Stimulated activated CD8-positive, alpha-beta memory T cell treated with anti-CD3 and anti-CD28 coated beads, Interleukin-15, amount 100 ng/mL, for 24 hours (primary cell): ENCODE data around the gene THEM5.
"Not testable (repeated sequence)": the region's sequence is repeated elsewhere in the genome, so short reads cannot be mapped to it uniquely, and the experiment has no call there.

Source experiments
- DNase-seq: peaks from one replicate; pipeline ENCODE4 v3.0.0-alpha.2; 2020; ENCODE audit warnings: low read depth

THEM5 gene, protein sequence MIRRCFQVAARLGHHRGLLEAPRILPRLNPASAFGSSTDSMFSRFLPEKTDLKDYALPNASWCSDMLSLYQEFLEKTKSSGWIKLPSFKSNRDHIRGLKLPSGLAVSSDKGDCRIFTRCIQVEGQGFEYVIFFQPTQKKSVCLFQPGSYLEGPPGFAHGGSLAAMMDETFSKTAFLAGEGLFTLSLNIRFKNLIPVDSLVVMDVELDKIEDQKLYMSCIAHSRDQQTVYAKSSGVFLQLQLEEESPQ

DNA sequence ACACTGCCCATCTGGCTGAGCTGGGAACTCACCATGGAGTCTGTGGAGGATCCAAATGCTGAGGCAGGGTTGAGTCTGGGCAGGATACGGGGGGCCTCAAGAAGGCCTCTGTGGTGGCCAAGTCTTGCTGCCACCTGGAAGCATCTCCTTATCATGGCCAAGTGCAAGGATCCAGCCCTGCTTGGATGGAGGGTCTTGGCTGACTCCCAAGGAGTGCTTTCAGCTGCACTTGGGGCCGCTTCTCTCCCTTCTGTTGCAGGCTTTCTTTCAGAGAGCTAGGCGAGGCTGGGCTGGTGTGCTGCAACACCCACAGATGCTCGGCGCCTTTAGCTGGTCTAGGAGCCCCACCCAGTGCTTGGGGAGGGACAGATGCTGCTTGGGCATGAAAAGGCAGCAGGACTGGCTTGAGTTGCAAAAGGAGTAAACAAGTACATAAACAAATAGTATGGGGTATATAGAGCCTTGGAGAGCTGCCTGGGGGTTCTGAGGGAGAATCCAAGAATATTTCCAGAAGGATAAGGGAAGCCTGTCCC lies at the start of gene THEM5:
THEM5 (minus strand) TSS at position 302 of the 533 bp plus-strand sequence; CDS start at position 155, 147 bp downstream.
- DNase-seq = no peak

DNA sequence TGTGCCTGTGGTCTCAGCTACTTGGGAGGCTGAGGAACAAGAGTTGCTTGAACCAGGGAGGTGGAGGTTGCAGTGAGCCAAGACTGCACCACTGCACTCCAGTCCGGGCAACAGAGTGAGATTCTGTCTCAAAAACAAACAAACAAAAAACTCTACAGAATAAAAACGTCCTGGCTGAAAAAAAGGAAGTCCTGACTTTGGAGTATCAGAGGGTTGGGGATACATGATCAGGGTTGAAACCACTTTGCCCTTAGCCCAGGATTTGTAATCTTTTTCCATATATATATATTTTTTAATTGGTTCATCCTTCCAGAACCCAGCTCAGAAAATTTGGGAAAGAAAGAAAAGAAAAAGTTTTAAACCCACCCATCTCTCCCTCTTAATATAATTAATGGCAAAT lies 49.3 kb upstream of the THEM5 start:
- no peak for DNase-seq

DNA sequence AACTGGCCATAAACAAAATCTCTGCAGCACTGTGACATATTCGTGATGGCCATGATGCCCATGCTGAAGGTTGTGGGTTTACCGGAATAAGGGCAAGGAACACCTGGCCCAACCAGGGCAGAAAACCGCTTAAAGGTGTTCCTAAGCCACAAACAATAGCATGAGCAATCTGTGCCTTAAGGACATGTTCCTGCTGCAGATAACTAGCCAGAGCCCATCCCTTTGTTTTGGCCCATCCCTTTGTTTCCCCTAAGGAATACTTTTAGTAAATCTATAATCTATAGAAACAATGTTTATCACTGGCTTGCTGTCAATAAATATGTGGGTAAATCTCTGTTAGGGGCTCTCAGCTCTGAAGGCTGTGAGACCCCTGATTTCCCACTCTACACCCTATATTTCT lies 47.3 kb upstream of the THEM5 start:
- not testable (repeated sequence) for DNase-seq

DNA sequence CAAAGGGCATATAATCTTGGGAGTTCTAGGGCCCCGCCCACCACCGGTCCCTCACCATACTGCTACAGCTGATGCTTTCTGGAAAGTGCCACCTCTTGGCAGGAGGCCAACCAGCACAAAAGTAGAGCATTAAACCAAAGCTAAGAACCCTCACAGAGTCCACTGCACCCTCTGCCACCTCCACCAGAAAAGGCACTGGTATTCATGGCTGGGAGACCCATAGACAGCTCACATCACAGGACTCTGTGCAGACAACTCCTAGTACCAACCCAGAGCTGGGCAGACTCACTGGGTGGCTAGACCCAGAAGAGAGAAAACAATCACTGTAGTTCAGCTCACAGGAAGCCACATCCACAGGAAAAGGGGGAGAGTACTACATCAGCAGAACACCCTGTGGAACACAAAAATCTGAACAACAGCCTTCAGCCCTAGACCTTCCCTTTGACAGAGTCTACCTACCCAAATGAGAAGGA lies 45.0 kb upstream of the THEM5 start:
- no peak for DNase-seq

DNA sequence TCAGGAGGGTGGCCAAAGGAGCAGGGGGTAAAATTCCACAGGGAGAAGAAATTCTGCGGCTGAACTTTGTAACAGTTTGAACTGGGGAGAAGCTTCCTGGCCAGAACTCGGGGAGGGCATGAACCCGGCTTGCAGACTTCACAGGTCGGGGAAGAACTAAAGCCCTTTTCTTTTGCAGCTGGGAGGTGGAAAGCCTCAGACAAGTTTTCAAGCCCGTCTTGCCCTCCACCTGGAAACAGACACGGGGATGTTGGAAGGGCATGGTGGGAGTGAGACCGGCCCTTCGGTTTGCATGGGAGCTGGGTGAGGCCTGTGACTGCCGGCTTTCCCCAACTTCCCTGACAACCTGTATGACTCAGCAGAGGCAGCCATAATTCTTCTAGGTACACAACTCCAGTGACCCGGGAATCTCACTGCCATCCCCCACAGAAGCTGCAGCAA lies 44.5 kb upstream of the THEM5 start:
- no peak for DNase-seq

DNA sequence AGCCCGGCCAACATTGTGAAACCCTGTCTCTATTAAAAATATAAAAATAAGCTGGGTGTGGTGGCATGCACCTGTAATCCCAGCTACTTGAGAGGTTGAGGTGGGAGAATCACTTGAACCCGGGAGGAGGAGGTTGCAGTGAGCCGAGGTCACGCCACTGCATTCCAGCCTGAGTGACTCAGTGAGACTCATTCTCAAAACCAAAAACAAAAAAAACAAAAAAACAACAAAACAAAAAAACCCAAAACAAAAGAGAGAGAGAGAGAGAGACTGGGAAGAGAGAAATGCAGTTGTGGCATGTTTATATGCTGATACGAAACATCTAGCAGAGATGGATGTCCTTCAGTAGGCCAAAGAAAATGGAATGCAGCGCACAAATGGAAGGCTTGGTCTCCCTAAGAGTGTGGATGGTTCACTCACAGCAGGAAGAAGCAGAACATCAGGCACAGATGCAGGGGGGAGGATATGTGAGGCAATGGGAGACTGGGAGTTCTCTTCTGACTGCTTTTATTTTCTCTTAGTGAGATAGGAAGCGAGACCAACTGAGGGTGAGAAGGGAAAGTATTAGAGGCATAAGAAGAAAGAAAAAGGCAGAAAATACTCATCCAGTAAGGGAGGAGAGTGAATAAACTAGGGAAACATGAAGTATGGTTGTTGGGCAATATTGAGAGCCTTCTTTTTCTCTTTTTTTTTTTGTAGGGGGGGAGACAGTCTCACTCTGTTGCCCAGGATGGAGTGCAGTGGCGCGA lies 39.8 kb upstream of the THEM5 start:
- no peak for DNase-seq

DNA sequence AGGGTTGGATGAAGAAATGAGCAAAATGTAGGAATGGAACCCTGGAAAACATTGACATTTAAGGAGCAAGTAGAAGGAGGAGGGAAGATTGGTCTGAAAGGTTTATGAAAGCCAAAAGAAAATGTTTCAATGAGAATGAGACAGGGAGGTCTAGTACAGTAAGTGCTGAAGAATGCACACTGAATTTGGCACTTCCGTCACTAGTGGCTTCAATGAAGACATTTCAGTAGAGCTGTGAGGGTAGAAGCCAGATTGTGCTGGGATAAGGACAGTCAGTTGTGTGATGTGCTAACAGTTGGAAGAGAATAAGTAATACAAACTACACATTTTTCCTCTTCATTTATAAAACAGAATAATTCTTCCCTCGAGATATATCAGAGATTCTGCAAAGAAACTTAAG lies 38.7 kb upstream of the THEM5 start:
- DNase-seq = no peak

DNA sequence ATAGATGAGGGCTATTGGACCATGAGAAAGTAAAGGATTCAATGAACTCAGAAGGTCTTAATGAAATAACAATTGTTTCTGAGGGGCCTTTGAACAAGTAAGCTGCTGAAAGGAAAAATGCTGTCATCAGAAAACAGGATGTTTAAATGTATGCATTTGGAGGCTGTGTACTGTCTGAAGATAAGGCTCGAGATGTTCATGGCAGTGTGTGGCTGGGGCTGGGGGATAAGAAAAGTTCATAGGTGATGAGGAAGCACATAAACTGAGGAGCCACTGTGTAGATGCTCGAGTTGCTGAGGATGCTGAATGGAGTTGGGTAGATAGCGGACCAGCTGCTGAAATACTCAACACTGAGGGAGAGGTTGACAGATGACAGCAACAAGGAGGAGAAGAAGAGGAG lies 38.0 kb upstream of the THEM5 start:
- no peak for DNase-seq

DNA sequence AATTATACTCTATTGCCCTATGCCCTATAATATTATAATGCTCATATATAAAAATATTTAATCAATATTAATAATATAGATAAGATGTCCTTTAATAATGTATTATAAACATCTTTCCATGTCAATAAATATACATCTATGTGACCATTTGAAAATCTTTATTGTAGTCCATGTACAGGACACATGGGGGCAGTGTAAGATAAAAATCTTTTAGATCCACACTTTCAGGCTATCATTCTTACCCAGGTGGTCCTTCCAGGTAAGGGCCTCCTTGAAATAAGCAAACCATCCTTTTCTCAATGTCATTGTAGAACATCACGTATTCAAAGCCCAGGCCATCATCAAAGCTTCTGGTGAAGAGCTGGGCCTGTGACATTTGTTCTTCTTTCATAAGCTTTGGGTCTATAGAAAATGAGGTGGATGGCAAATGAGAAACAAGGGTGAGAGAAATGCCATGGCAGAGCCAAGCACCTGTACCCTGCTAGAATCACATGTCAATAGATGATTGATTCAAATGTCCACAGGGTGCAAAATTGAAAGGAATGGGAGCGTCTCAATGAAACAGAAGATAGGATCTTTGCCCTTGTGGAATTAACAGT lies 35.6 kb upstream of the THEM5 start:
- no peak for DNase-seq

DNA sequence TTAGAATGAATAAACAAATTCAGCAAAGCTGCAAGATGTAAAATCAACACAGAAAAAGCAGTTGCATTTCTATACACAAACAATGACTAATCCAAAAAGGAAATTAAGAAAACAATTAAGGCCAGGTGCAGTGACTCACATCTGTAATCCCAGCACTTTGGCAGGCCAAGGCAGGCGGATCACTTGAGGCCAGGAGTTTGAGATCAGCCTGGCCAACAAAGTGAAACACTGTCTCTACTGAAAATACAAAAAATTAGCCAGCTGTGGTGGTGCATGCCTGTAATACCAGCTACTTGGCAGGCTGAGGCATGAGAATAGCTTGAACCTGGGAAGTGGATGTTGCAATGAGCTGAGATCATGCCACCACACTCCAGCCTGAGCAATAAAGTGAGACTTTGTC lies 33.5 kb upstream of the THEM5 start:
- DNase-seq = no peak

DNA sequence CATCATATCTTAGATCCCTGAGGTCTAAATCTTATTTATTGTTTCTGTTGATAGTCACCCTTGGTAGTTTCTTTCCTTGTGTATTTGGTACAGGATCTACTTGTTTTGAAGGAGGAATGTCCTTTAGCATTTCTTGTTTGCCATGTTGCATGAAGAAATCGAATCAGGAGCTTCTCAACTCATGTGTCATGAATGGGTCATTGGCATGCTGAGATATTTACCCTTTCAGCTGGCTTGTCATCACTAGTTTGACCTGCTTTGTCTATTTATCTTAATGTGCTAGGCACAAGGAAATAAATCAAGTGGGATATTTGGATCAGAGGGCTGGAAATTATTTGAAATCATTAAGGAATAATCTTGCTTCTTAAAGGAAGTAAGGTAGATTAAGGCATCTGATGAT lies 32.0 kb upstream of the THEM5 start:
- DNase-seq = no peak

DNA sequence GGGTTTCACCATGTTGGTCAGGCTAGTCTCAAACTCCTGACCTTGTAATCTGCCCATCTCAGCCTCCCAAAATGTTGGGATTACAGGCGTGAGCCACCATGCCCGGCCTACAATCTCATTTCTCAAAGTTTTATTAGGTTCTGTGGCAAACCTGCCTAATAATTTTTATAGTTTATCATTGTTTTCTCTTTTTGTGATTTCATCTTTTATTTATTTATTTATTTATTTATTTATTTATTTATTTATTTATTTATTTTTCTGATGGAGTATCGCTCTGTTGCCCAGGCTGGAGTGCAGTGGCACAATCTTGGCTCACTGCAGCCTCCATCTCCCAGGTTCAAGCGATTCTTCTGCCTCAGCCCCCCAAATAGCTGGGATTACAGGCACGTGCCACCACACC lies 31.4 kb upstream of the THEM5 start:
- DNase-seq = not testable (repeated sequence)

DNA sequence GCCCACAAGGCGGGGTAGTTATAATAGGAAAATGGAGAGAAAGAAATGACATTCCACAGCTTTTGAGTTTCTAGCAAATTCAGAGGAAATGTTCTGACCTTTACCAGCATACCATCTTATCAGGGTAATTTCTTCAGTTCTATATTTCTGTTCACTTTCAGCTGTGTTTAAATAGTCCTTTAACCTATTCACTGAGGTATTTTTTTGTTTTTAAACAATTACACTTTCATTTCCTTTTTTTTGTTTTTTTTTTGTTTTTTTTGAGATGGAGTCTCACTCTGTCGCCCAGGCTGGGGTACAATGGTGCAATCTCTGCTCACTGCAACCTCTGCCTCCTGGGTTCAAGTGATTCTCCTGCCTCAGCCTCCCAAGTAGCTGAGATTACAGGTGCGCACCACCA lies 30.9 kb upstream of the THEM5 start:
- DNase-seq = not testable (repeated sequence)

DNA sequence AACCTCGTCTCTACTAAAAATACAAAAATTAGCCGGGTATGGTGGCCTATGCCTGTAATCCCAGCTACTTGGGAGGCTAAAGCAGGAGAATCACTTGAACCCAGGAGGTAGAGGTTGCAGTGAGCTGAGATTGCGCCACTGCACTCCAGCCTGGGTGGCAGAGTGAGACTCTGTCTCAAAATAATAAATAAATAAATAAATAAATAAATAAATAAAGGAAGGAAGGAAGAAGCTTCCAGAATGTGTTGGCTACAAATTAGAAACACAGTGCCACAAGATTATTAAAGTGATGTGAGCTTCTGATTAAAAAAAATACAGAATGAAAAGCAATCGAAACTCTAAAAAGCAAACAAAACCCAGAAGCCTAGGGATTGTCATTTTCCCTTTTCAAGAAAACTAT lies 30.4 kb upstream of the THEM5 start:
- DNase-seq = not testable (repeated sequence)

DNA sequence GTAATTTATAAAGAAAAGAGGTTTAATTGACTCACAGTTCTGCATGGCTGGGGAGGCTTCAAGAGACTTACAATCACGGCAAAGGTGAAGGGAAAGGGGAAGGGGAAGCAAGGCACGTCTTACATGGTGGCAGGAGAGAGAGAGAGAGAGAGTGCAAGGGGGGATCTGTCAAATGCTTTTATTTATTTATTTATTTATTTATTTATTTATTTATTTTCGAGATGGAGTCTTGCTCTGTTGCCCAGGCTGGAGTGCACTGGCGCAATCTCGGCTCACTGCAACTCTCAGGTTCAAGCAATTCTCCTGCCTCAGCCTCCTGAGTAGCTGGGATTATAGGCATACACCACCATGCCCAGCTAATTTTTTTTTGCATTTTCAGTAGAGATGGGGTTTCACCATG lies 29.4 kb upstream of the THEM5 start:
- not testable (repeated sequence) for DNase-seq

DNA sequence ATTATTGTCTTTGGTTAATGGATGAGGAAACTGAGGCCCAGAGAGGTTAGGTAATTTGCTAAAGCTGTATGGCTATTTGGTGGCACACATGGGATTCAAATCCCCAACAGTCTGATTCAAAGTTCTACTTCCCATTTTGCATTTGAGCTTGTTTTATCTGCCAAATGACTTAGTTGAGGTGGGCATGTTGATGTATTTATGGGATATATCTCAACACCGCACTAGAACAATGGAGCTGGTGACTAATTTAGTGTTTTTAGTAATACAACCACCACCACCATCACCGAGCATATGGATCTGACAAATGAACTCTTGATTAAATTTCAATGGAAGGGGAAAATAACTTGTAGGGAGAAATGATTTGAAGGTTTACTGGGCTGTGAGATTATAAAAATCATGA lies 29.0 kb upstream of the THEM5 start:
- no peak for DNase-seq

DNA sequence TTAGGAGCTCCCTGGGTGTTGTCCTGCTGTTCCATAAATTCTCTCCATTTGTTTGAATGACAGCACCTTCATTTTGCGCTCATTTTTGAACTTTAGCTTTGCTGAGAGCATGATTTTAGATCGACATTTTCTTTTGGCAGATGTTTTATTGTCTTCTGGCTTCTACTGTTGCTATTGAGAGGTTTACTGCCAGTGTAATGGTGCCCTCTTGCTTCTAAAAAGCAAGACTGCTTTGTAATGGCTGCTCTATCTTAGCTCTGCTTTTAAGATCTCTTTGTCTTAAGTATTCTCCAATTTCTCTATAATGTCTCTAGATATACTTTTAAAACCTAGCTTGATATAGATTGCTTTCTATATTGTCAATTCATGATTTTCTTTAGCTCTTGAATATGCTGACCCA lies 28.0 kb upstream of the THEM5 start:
- no peak for DNase-seq

DNA sequence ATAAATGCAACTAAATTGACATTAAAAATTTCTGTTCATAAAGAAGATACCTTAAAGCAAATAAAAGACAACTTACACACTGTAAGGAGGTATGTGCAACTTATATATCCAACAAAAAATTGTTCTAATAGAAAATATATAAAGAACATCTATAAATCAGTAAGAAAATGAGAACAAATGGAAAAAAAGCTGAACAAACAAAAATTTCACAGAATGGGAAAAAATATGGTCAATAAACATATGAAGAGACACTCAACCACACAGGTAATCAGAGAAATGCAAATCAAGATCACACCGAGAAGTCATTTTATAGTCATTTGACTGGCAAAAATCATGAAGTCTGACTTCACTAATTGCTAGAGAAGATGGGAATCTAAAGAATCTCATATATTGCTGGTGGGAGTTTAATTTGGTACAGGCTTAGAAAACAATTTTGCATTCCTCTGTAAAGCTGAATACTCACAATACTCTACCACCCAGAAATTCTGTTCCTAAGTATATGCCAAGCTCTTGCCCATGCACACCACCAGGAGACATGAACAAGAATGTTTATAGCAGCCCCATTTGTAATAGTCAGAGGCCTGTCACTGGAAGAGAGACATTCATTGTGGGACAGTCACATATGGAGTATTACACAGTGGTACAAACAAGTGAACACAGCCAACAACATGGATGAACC lies 22.0 kb upstream of the THEM5 start:
- no peak for DNase-seq

DNA sequence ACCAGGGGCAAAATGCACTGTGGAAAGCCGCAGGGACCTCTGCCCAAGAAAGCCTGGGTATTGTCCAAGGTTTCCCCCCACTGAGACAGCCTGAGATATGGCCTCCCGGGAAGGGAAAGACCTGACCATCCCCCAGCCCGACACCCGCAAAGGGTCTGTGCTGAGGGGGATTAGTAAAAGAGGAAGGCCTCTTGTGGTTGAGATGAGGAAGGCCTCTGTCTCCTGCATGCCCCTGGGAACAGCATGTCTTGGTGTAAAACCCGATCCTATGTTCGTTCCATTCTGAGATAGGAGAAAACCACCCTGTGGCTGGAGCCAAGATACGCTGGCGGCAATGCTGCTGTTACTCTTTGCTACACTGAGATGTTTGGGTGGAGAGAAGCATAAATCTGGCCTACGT lies 19.3 kb upstream of the THEM5 start:
- not testable (repeated sequence) for DNase-seq

DNA sequence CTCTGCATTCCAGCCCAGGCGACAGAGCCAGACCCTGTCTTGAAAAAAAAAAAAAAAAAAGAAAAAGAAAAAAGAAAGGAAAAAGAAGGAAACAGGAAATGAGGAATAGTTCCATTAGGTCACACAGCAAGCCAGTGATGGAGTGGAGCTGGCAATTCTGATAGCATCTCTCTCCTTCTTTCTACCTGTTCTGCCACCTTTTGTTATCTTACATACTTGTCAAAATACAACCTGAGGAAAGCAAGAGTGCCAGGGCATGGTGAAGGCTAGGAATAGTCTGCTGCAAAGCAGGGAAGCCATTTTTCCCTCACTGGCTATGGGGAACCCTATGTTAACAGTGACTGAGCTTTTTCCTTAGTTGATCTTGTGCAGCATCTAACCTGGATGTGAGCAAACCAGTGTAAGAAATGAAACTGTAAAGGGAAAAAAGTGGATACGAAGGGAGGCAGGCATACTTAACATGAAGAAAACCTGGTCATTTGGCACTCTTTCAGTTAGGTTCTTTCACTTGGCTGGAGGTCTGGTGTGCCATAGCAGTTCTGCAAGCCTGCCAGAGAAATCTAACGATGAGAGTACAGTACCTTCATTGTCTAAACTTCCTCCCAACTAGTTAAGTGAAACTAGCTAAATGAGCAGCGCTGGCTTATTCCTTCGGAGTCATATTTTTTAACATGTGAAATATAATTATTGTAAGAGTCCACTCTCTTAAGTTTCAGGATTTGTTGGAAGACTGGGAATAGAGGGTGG lies 17.9 kb upstream of the THEM5 start:
- DNase-seq = no peak

DNA sequence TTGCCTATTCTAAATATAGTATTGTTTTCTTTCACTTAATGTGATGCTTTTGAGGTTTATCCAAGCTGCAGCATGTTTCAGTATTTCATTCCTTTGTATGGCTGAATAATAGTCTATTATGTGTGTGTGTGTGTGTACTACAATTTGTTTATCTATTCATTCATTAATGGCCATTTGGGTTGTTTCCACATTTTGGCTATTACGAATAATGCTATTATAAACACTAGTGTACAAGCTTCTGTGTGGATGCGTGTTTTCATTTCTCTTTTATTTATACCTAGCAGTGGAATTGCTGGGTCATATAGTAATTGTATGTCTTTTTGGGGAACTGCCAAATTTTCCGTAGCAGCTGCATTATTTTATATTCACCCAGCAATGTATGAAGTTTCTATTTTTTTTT lies 15.0 kb upstream of the THEM5 start:
- no peak for DNase-seq
